KMS-11 (cell line): Measurements from ENCODE around the gene TMEM87B.

Experiments used
- H2AFZ ChIP-seq: fragments of 200-600 bp; sonication (generic); 2 replicates; pipeline ENCODE4 v1.6.1; 2016; ENCODE audit warnings: antibody characterized with exemption, mixed run types, low read depth
- H3K27ac ChIP-seq: fragments of 200-600 bp; sonication (generic); 2 replicates; pipeline ENCODE4 v1.6.1; 2016; ENCODE audit warnings: mild to moderate bottlenecking, mixed run types
- H3K27me3 ChIP-seq: fragments of 200-600 bp; sonication (generic); 2 replicates; pipeline ENCODE4 v1.6.1; 2017; ENCODE audit warnings: mild to moderate bottlenecking, low read depth, mixed run types, moderate library complexity; ENCODE audit not compliant: insufficient read depth
- H3K36me3 ChIP-seq: fragments of 200-600 bp; sonication (generic); 2 replicates; pipeline ENCODE4 v1.6.1; 2017; ENCODE audit warnings: mild to moderate bottlenecking, mixed run types; ENCODE audit not compliant: insufficient read depth
- H3K4me1 ChIP-seq: fragments of 200-600 bp; sonication (generic); 2 replicates; pipeline ENCODE4 v1.6.1; 2016; ENCODE audit warnings: mild to moderate bottlenecking, low read depth, mixed run types; ENCODE audit not compliant: poor library complexity, severe bottlenecking
- H3K4me2 ChIP-seq: fragments of 200-600 bp; sonication (generic); 2 replicates; pipeline ENCODE4 v1.7.0; 2016; ENCODE audit warnings: mild to moderate bottlenecking, mixed run types
- H3K4me3 ChIP-seq: fragments of 200-600 bp; sonication (generic); IDR thresholded peaks from 2 replicates; pipeline ENCODE4 v1.6.1; 2017; ENCODE audit warnings: low read depth, low read length, mixed read lengths; ENCODE audit not compliant: insufficient read depth
- H3K79me2 ChIP-seq: fragments of 200-600 bp; sonication (generic); 2 replicates; pipeline ENCODE4 v1.6.1; 2016; ENCODE audit warnings: low read depth, mixed run types; ENCODE audit not compliant: insufficient read depth
- H3K9ac ChIP-seq: fragments of 200-600 bp; sonication (generic); 2 replicates; pipeline ENCODE4 v1.6.1; 2016; ENCODE audit warnings: mild to moderate bottlenecking, mixed run types
- H4K20me1 ChIP-seq: fragments of 200-600 bp; sonication (generic); 2 replicates; pipeline ENCODE4 v1.6.1; 2016; ENCODE audit warnings: mild to moderate bottlenecking, mixed run types; ENCODE audit not compliant: insufficient read depth
- TF ChIP-seq, protein P1 (sequence below): fragments of 200-600 bp; sonication (generic); conservative IDR thresholded peaks from 2 replicates; pipeline ENCODE4 v1.6.1; 2017; ENCODE audit warnings: low read depth, mild to moderate bottlenecking, antibody characterized with exemption, low read length, moderate library complexity, mixed read lengths

The TMEM87B gene

DNA sequence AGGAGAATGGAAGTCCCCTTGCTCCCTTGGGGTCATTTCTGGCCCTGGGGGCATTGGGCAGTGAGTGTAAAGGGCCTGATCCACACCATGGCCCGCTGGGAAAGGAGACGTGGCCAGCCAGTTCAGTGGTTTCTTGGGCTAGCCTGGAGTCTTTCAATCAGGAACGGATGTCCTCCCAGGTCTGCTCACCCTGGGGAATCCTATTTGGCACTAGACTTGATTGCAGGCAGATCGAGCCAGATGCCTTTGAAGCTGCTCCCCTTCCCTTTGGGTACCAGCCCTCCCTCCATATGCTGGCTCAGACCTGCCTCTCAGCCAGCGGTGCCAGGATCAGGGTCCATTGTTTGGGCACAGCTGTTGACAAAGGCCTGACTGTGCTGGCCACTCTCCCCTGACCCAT is 94.1 kb downstream of the TMEM87B start:
- no peaks in the 10 kb centered on the region for H3K36me3 ChIP-seq
- H3K79me2 ChIP-seq: no peaks in the 10 kb centered on the region
- no peak overlapping the region for H3K4me2 ChIP-seq
- H3K9ac ChIP-seq: no peak overlapping the region
- H2AFZ ChIP-seq: no peak overlapping the region
- no peak overlapping the region for H3K27ac ChIP-seq
- H4K20me1 ChIP-seq: no peaks in the 10 kb centered on the region
- no peak overlapping the region for H3K4me3 ChIP-seq
- H3K4me1 ChIP-seq: no peaks in the 10 kb centered on the region
- TF ChIP-seq, protein P1, sequence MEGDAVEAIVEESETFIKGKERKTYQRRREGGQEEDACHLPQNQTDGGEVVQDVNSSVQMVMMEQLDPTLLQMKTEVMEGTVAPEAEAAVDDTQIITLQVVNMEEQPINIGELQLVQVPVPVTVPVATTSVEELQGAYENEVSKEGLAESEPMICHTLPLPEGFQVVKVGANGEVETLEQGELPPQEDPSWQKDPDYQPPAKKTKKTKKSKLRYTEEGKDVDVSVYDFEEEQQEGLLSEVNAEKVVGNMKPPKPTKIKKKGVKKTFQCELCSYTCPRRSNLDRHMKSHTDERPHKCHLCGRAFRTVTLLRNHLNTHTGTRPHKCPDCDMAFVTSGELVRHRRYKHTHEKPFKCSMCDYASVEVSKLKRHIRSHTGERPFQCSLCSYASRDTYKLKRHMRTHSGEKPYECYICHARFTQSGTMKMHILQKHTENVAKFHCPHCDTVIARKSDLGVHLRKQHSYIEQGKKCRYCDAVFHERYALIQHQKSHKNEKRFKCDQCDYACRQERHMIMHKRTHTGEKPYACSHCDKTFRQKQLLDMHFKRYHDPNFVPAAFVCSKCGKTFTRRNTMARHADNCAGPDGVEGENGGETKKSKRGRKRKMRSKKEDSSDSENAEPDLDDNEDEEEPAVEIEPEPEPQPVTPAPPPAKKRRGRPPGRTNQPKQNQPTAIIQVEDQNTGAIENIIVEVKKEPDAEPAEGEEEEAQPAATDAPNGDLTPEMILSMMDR: no peak
- no peaks in the 10 kb centered on the region for H3K27me3 ChIP-seq

DNA sequence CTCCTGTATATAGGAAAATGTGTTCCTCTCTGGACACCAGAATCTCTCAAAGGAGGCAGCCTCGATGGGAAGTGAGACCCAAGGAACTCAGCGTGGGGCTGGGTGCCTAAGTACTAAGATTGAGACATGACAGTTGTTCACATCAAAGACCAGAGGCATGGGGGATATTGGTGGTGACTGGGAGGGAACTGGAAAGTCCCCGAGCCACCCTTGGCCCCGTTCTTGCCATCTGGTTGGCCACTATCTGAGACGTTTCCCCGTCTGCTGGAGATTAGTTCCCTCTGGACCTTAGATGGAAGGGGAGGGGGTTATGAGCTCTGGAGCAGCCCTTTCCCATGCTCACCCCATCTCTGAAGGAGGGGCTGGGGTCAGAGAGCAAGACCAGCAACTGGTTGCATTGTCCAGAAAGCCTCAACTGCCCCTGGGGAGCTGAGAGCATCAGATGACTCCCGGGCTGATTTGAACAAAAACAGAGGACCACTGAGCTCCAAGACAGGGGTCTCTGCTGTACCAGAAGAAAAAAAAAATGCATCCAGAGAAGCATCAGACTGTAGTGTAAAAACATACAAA is 94.9 kb downstream of the TMEM87B start:
- TF ChIP-seq, protein P1: no peak
- no peak overlapping the region for H3K4me2 ChIP-seq

DNA sequence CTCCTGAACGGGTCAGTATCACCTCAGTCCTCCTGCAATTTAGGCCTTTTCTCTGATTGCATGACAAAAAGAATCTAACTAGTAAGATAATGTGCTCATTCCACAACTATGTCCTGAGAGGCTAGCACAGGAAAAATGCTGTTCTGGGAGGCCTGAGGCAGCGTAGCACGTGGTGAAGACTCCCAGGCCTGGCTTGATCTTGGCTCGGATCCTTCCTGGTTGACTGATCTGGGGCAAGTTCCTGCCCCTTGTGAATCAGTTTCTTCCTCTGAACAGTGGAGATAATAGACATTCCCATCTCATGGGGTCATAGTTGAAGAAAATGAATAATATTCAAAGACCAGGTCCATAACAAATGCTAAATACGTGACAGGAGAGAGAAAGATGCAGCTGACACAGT is 95.4 kb downstream of the TMEM87B start:
- Histone ChIP-seq H3K27ac (no peak overlapping the region), H2AFZ (no peak overlapping the region), H3K4me3 (no peak overlapping the region), H3K4me1 (no peaks in the 10 kb centered on the region), H4K20me1 (no peaks in the 10 kb centered on the region), H3K27me3 (no peaks in the 10 kb centered on the region), H3K9ac (no peak overlapping the region), H3K79me2 (no peaks in the 10 kb centered on the region), H3K4me2 (no peak overlapping the region), H3K36me3 (no peaks in the 10 kb centered on the region)
- TF ChIP-seq, protein P1: no peak

More for the DNA sequence above, 94.9 kb downstream of the TMEM87B start:
- Histone ChIP-seq H3K79me2 (no peaks in the 10 kb centered on the region), H3K4me1 (no peaks in the 10 kb centered on the region), H2AFZ (no peak overlapping the region), H3K4me3 (no peak overlapping the region), H4K20me1 (no peaks in the 10 kb centered on the region), H3K27me3 (no peaks in the 10 kb centered on the region), H3K36me3 (no peaks in the 10 kb centered on the region), H3K27ac (no peak overlapping the region), H3K9ac (no peak overlapping the region)

DNA sequence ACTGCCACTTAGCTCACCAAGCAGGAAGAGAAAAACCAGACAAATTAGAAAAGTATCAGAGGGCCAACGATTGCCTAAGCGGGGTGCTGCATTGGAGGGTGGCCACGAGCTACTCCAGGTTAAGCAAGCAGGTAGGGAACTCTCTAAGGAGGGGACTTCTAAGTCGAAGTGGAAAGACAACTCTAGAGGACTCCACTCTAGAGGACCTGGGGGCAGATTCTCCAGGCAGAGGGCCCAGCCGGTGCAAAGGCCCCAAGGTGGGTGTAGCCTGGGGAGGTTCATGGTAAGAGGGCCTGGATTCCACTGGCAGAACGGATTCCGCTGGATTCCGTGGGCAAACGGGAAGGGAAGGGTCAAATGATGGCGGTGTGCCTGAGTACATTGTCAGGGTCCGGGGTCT is 95.8 kb downstream of the TMEM87B start:
- Histone ChIP-seq H3K4me1 (no peaks in the 10 kb centered on the region), H3K4me3 (no peak overlapping the region), H2AFZ (no peak overlapping the region), H3K36me3 (no peaks in the 10 kb centered on the region), H3K79me2 (no peaks in the 10 kb centered on the region), H4K20me1 (no peaks in the 10 kb centered on the region), H3K4me2 (no peak overlapping the region), H3K9ac (no peak overlapping the region), H3K27ac (no peak overlapping the region), H3K27me3 (no peaks in the 10 kb centered on the region)
- TF ChIP-seq, protein P1: no peak
